GM19023 (cell line): ENCODE measurements around the gene RACK1.
"Not testable (repeated sequence)": the region's sequence is repeated elsewhere in the genome, so short reads cannot be mapped to it uniquely, and the experiment has no call there.

Source experiments
- ATAC-seq: cut with Tn5 transposase; IDR thresholded peaks from one replicate; pipeline ENCODE4 v1.9.1; 2021; ENCODE audit warnings: mild to moderate bottlenecking, moderate library complexity; ENCODE audit not compliant: unreplicated experiment

The RACK1 gene

DNA sequence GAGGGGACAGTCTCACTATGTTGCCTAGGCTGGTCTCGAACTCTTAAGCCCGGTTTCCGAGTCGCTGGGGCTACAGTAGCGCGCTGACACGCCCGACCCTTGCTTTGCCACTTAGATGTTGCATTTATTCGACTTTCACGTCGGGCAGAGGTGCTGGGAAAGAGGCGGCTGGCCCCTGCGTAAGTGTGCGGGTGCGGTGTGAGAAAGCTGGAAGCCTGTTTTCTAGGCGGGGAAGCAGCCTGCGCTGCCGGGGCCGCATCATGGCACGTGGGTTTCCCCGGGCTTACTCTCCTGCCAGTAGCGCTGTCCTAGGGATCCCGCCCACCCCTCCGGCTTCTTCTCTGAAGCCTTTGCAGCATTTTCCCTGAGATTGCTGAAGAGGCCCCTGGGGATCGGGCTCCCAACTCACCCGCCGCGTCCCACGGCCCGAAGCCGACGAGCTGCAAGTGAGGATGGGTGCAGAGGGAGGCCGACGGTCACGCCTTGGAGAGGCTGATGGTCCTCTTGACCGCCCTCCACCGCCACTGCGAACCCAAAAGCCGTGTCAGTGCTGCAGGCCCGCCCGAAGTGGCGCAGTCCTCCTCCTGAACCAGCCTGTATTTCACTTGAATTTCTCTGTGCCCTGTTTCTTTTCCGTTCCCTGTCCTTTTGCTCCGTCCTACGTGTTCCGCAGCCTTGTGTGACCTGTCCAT lies 26.4 kb downstream of the RACK1 start:
- ATAC-seq = no peak

DNA sequence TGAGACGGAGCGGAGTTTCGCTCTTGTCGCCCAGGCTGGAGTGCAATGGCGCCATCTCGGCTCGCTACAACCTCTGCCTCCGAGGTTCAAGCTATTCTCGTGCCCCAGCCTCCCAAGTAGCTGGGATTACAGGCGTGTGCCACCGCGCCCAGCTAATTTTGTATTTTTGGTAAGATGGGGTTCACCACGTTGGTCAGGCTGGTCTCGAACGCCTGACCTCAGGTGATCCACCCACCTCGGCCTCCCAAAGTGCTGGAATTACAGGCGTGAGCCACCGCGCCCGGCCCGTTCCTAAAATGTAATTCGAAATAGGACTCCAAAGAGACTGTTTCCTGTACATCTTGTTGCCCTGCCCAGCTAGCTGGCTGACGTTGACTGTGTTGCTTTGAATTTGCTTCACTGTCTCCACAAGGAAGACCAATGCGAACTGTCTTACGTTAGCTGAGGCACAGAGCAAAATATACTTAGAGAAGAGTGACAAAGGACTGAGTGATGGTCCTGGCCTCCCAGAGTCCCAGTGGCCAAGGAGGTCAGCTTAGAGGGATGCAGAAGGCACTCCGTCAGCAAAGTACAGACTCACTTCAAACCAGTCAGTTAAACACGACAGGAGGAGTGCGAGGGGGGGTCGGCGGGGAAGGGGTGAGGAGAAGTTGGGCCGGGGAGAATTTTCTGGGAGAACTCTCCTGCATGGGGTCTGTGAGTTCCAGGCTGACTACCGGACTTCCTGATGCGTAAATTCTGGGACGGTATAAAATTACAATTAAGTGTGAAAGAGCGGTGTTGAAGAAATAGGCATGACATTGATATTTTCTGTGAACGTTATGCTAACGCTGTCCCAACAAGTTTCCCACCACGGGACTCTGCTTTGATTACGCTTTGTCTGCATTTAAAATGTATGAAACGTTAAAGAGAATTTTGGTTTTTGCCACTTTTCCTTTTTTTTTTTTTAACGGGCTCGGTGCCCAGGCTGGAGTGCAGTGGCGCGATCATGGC lies 27.4 kb downstream of the RACK1 start:
- ATAC-seq = no peak

DNA sequence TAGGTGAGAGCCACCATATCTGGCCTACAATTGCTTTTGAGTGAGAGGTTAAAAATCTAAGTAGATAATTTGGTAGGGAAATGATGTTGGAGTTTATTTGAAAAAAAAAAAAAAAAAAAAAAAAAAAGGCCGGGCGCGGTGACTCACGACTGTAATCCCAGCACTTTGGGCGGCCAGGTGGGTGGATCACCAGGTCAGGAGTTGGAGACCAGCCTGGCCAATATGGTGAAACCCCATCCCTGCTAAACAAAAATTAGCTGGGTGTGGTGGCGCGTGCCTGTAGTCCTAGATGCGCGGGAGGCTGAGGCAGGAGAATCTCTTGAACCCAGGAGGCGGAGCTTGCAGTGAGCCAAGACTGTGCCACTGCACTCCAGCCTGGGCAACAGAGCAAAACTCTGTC lies 29.5 kb downstream of the RACK1 start:
- not testable (repeated sequence) for ATAC-seq

DNA sequence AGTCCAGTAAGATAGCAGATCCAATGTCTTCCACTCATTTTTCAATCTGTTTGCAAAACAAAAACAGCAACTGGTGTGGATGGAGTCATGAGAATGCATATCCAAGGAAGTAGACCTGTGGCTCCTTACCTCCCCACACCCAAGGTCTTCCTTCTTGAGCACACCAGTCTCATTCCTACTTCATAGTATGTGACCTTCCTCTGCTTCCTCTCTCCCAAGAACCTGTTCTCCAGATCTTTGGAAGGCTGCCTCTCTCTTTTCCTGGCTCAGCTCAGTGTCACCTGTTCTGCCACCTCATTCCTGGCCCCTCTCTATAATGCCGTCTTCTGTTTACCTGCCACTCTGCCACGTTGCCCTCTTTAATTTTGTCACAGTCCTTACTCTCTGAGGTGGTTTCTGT lies 30.8 kb downstream of the RACK1 start:
- no peak for ATAC-seq

DNA sequence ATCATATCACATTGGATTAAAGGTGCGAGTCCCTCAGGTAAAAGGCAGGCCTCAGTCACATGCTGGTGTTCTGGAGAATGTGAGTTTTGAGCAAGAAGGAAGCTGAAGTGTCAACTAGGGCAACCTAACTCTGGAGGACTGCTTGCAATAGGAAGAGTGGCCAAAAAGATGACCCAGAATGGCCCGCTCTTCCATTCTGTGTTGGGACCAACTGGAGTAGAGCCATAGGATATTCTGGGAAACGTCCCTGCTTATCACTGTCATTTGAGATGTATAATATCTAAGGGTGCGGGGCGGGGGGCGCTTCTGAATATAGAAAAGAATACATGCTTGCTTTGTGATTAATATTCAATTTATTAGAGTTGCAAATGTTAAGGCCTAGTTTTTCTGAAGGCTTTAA lies 31.6 kb downstream of the RACK1 start:
- ATAC-seq = no peak

DNA sequence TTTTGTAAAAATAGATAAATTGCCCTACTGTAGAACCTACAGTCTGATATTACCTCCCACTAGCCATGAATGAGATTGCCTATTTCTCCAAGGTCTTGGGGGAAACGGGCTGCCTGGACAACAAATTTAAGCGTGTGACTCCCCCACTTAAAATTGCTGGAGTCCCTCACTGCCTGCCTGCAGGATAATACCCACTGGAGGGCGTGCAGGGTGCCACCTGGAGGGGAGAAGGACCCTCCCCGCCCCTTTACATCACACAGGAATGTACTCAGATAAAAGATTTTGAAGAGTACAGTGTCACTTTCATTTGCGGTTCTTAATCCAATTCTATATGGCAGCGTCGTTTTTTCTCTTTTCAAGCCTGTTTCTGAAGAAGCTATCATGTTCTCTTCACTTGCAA lies 32.5 kb downstream of the RACK1 start:
- no peak for ATAC-seq

DNA sequence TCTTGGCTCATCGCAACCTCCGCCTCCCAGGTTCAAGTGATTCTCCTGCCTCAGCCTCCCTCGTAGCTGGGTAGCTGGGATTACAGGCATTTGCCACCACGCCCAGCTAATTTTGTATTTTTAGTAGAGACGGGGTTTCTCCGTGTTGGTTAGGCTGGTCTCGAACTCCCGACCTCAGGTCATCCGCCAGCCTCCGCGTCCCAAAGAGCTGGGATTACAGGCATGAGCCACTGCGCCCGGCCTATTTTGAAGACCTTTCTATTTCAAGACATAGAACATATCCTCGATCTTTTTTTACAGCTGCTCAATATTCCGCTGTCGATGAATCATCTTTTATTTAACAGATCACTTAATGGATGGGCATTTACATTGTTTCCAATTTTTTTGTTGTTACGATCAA lies 33.0 kb downstream of the RACK1 start:
- not testable (repeated sequence) for ATAC-seq

DNA sequence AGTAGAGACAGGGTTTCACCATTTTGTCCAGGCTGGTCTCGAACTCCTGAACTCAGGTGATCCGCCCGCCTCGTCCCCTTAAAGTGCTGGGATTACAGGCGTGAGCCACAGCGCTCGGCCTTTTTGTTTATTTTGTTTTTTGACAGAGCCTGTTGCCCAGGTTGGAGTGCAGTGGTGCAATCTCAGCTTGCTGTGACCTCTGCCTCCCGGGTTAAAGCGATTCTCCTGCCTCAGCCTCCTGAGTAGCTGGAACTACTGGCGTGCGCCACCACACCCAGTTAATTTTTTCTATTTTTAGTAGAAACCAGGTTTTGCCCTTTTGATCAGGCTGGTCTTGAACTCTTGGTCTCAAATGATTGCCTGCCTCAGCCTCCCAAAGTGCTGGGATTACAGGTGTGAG lies 33.6 kb downstream of the RACK1 start:
- not testable (repeated sequence) for ATAC-seq

DNA sequence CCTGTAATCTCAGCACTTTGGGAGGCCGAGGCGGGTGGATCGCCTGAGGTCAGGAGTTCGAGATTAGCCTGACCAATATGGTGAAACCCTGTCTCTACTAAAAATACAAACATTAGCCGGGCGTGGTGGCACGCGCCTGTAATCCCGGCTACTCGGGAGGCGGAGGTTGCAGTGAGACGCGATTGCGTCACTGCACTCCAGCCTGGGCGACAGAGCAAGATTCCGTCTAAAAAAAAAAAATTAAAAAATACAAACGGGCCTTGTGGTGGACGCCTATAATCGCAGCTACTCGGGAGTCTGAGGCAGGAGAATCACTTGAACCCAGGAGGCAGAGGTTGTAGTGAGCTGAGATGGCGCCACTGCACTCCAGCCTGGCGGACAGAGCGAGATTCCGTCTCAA lies 34.7 kb downstream of the RACK1 start:
- ATAC-seq = not testable (repeated sequence)

DNA sequence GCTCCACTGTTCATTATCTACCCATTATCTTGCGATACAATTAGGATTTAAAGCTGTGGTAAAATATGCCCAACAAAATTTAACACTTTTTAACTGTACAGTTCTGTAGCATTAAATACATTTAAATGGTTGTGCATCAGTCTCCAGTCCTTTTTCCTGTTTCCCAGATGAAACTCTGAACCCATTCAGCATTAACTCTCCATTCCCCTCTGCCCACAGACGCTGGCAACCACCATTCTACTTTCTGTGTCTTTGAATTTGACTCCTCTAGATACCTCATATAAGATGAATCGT lies 35.8 kb downstream of the RACK1 start:
- ATAC-seq = no peak

DNA sequence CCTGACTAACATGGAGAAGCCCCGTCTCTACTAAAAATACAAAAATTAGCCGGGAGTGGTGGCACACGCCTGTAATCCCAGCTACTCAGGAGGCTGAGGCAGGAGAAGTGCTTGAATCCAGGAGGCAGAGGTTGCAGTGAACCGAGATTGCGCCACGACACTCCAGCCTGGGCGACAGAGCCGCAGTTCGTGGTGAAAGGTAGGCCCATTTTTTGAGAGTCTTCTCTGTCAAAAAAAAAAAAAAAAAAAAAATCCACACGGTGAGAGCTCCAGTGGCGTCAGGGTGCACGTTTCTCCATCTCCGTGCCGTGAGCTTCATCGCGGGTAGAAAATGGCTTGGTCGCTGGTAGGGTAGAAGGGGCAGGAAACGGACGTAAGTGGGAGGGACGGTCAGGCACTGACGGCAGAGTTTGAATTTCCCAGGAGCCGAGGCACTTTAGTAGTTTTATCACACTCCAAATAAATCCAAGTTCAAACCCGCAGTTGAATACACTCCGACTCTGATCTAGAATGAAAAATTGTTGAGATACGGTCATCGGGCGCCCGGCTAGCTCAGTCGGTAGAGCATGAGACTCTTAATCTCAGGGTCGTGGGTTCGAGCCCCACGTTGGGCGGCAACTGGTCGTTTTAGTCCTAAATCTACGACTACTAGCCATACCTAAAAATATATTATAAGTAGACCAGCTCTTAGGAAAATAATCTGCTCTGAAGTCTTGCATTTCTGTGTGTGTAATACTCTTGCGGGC lies 36.3 kb downstream of the RACK1 start:
- ATAC-seq = peak; percentile 32

DNA sequence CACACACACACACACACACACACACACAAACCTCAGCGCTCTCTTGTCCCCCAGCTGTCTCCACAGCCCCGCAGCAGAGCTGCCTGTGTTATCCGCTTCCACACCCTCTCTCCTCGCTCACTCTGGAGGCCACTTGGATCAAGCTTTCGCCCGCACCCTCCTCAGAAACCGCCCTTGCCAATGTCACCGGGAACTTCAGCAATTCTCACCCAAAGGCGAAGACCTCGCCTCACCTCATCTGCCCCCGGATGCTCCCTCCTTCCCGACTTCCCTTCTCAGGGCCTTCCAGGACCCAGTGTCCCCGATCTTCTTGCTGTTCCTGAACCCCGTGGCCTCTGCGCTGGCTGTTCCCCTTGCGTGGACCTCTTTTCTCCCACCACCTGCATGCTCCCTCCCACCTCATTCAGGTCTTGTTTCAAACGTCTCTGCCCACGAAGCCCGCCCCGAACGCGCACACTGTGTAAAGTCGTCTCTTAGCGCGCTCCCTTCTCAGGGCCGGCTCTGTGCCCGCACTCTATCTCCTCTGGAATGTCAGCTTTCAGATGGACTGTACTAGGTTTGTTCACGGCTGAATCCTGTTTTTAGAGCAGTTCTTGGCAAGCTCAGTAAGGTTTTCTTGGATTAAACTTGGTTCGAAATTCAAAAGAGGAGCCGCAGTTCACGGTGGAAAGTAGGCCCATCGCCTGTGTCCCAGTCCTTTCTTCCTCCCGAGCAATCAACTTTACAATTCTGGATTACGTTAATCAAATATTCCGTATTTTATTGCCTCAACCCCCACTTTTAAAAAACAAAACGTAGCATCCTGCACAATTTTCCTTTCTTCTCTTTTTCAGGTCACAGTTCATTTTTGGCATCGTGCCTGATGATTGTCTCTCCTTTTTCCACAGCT lies 37.7 kb downstream of the RACK1 start:
- no peak for ATAC-seq

DNA sequence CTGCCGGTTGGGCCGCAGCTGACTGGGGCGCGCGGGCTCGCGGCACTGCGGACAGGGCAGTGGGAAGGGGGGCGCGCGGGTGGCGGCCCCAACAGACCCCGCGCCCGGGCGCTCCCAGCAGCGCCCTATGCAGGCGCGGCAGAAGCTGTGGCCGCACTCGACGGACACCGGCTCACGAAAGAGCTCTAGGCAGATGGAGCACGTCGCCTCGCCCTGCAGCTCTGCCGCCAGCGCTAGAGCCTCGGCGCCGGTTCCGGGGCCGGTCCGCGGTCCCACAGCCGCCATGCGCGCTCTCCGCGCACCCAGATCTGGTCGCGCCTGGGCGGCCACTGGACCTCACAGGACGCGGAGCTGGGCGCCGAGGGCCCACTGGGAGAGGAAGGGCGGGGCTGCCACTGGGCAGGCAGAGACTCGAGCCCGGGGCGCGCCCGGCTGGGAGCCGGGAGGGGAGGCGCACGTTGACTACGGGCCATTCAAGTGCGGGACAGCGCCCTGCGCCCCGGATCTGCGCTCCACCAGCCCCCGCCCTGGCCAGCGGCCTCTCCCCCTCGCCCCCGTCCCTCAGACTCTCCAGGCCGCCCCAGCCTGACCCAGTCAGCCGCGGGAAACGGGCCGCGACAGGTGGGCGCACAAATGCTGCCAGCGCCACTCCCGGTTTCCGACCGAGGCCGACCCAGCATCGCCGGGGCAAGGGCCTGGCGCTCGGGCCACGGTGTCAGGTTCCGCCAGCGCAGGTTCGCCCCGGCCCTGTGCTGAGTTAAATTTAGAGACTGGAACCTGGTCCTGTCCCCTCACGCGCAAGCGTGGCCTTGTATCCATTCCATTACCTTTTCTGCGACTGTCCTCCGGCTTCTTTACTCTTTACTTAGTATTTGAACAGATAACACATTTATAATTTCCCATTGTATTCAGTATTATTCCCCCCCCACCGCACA lies 38.6 kb downstream of the RACK1 start, which contains the start of gene TRIM7:
Gene TRIM7, minus strand, starts transcription at position 371 of the 935 bp plus-strand sequence. Its CDS starts 86 bp downstream, at position 285.
- no peak for ATAC-seq

DNA sequence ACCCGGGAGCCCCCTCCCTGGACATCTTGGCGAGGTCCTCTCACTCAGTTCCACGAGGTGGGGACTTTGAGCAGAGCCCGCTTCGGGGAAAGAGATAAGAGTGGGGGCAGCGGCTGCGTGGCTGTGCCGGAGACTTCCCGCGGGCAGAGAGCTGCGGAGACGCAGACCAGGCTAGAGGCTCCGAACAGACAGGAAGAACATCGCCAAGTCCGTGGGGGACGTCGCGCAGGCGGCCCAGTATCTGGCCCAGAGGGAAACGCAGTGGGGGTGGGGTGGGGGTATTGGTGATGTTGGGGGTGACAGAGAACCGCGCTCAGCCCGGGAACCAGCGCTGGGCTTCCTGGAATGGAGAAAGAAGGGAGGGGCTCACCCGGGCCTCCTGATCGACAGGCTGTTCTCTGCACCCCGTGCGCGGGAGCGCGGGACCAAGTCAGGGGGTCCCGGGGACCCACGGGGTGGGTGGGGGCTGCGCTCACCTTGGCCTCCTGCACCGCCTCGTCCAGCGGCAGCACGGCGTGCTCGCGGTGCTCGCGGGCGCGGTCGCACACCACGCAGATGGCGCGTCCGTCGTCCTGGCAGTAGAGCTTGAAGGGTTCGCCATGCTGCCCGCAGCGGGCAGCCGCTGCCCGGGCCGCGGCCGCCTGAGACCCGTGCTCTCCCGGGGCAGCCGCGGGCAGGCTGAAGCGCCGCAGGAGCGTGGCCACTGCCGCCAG lies 39.4 kb downstream of the RACK1 start:
- no peak for ATAC-seq

DNA sequence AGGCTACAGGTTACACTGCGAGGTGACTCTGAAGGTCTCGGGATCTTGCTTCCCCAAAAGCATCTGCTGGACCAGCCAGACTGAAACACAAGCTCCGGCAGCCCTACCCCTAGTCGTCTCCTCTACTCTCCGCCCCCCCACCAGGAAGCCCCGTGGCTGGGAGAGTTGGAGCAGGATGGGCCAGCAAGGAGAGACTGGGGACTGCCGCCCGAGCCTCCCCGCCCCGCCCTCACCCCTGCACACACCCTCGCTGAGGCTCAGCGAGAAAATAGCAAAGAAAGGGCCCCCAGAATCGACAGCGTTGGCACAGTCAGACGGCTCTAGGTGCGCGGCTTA lies 40.0 kb downstream of the RACK1 start:
- no peak for ATAC-seq

DNA sequence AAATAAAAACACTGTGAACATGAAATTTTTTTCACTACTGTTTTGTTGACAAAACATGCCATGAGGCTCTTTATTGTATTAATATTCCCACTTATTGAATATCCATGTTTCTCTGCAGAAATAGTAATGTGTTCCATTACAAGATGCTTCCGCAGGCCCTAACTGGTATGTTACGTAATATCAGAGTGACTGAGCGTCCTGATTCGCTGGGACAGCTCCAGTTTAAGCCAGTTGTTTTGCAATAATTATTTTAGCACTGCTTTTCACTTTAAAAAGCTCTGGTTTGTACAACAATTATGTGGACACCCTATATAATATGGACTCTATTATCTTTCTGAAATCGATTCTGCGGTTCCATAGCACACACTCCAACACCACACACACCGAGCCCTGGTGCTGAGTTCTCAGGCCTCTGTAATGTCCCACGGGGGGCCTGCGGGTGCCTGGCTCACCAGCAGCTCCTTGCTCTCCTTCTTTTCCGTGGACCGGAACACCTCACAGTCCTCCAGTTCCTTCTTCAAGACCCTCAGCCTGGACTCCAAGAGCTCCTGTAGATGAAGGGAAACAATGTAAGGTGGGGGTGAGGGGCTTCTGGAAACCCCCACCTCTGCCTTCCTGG lies 40.5 kb downstream of the RACK1 start:
- no peak for ATAC-seq

DNA sequence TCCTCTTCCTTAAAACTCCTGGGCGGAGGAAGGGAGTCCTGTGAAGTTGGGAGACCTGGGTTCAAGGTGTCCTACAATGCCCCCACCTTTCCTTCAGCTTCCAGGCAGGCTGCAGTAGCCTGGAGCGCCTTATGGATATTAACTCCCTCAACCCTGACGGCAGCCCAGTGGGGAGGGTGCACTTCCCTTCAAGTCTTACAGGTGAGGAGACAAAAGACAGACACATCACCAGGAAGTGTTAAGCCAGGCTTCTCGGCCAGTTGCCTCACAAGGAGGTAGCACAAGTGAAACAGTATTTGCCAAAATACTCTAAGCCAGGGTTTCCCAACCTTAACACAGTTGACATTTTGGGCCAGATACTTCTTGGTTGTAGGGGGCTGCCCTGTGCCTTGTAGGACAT lies 42.9 kb downstream of the RACK1 start:
- no peak for ATAC-seq

DNA sequence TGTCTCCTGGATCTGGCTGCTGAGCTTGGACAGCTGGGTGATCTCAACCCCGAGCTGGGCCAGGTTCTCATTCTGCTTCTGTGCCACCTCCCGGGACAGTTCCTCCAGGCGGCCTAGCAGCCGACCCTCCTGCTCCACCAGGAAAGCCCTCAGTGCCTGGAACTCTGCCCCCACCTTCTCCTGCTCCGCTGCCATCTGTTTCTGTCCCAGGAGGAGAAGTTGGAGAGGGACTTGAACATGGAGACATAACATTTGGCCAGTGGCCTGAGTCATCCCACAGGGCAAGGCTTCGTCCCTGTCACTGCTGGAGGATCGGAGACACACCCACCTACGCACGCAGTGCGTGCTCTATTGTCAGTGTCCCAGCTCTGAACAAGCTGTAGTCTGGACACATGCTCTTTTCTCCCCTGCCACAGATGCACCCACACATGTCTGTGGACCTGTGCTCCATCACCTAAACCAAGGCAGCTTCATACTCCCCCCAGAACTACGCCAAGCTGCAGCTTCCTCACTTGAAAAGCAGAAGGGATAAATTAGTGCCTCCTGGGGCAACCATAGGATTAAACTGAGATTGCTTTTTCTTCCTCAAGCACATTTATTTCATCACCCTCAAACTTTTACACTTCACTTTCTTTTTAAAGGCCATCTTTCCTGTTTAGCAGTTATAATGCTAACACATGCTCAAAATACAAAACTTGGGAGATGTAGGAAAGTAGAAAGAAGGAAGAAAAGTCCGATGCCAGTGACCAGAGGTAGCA lies 43.6 kb downstream of the RACK1 start:
- no peak for ATAC-seq
